ENCODE data around the gene LIPE.
A peak's percentile ranks its signal among the peaks of the same experiment; 100 is the strongest.

LIPE gene

DNA sequence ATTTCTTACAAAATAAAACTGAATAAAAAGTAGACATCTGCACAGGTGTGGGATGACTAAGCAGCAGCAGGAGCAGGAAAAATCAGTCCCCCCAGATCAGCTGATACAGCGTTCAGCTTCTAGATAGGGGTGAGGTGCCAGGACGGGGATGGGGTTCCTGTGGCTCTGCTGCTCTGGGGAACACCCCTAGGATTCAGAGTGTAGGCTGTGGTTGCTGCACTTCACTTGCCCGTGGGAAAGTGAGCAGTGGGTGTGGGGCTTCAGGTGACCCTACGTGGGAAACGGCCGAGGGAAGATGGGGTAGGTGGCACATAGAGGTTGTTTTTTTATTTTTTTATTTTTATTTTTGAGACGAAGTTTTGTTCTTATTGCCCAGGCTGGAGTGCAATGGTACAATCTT lies 18.8 kb upstream of the LIPE start:
- DNase-seq: no peak

GRCh38 chr19:42443944-42444398 lies 16.8 kb upstream of the LIPE start:
- DNase-seq: no peak

DNA sequence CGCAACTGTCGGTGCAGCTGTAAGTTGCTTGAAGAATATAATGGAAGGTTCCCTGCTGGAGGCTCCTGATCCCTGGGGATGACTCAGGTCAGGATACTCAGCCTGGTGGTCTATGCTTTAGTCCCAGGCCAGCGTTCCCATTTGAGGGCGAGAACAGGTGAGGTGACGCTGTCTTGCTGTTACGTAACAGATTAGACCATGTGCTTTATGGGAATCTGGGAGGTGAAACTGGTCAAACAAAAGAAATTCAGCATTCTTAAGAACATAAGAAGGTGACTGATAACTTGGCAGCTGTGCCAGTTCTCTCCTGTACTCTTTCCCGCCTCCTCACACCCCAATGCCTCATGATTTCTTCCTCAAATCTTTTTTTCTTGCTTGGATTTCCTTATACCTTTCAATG lies 15.6 kb upstream of the LIPE start, which contains the start of gene CXCL17:
Gene CXCL17 (minus strand): TSS at position 114 of the 400 bp plus-strand sequence. CDS start 114 bp downstream, outside the sequence.
- DNase-seq: no peak

DNA sequence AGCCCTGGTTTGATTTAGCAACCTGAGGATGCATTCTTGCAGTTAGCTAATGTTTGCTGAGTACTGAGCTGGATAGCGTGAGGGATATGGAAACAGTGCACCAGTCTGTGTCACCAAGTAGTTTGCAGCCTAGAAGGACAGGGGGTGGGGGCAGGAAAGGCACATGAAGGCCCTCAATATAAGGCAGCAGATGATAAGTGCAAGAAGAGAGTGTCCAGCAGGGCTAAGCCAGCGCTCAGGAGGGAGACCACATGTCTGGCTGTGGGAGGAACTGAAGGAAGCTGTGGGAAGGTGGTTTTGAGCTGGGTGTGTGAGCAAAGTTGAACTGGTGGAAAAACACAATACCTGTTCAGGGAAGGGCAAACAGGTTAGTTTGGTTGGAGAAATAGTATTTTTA lies 13.9 kb upstream of the LIPE start:
- no peak for DNase-seq

- peak; percentile 61 for DNase-seq
Measured at GRCh38 chr19:42440357-42441048, 13.3 kb upstream of the LIPE start.

GRCh38 chr19:42436006-42436405 lies 8.8 kb upstream of the LIPE start:
- no peak for DNase-seq

- no peak for DNase-seq
Measured at GRCh38 chr19:42435316-42435715, 8.1 kb upstream of the LIPE start.

DNA sequence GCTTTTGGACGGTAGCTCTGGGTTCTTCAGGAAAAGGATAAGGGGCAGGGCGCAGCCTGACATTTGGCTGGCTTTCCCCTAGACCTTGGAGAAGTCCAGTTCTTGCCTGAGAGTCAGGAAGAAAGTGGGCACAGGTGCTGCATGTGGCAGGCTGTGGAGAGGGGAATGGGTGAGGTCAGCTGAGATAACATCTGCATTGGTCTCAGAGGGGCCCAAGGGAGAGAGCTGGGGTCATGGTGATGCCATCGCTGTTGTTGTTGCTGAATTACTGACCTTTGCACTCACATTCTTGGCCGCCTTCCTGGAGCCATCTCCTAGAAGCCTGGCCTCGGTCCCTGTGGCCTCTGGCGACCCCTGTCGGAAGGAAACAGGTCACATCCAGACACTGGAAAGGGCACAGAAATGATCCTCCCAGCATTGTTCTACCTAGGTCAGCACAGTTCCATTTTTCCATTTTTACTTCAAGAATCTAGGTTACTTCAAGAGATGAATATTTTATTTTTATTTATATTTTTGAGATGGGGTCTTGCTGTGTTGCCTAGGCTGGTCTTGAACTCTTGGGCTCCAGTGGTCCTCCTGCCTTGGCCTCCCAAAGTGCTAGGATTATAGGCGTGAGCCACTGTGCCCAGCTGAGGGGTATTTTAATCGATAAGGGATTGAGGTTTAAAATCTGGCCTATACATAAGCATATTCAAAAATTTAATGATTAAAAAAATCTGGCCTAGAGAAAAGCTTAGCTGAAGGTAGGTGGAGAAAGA lies 6.5 kb upstream of the LIPE start:
- peak; percentile 22 for DNase-seq

- no peak for DNase-seq
Measured at GRCh38 chr19:42431486-42431885, 4.3 kb upstream of the LIPE start.

- DNase-seq: no peak
Measured at GRCh38 chr19:42428676-42429075, 1.5 kb upstream of the LIPE start.

- DNase-seq: no peak
Measured at GRCh38 chr19:42426643-42427042, 545 bp downstream of the LIPE start.

GRCh38 chr19:42424712-42425131 lies 2.5 kb downstream of the LIPE start:
- DNase-seq: no peak

GRCh38 chr19:42424345-42424707 lies 2.9 kb downstream of the LIPE start:
- DNase-seq: no peak

GRCh38 chr19:42423462-42424344 lies 3.5 kb downstream of the LIPE start:
- peak; percentile 39 for DNase-seq

GRCh38 chr19:42422901-42423461 lies 4.2 kb downstream of the LIPE start:
- DNase-seq: no peak

DNA sequence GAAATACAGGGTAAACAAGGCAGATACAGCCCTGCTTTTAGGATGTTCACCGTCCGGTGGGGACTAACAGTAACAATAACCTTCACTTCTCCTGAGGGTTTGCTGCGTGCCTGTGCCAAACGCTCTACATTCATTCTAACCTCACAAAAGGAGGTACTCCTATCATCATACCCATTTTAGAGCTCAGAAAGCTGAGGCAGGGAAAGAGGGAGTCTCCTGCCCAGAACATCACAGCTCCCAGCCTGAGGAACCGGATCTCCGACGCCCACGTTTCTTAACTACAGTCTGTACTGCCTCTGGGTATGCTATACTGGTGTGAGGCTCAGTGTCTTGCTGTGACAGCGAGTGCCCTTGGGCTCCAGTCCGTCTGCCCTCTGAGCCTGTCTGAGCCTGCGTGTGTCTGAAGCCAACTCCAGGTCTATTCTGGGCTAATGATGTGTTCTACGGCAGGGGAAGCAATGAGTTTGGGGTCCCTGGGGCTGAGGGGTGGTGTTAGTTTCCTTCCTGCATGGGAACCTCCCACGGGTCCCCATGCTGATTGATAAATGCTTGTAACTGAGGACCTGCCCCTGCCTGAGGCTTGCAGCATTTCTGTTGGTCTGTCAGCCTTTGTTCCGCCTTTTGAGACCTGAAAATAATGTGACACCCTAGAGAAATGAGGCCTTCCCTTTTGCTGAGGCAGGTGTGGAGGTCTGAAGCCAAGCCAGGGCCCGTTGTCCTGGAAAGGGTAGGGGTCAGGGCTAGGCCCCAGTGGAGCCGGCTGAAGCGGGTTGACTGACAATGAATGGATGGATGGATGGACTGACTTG lies 4.9 kb downstream of the LIPE start:
- no peak for DNase-seq

DNA sequence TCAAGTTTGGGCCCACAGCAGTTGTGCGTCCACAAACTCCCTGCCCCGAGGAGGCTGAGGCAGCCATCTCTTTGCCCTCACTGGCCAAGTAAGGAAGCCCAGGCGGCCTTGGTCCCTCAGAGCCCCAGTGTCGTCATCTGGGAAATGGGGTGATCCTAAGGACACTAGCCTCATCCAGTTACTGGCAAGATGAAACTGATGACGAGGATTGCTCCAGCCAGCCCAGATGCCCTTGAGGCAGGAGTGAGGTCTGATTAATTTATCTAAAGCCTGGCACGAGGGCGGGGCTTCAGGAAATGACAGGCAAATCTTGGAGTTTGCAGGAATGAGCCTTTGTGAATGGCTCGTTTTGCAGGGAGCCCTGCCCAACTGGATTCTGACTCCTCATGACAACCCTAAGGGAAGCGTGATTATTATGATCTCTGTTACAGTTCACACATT lies 5.6 kb downstream of the LIPE start:
- DNase-seq: peak; percentile 84

GRCh38 chr19:42421101-42421500 lies 6.1 kb downstream of the LIPE start:
- no peak for DNase-seq

- DNase-seq: peak; percentile 45
Measured at GRCh38 chr19:42420055-42420544, 7.1 kb downstream of the LIPE start.

DNA sequence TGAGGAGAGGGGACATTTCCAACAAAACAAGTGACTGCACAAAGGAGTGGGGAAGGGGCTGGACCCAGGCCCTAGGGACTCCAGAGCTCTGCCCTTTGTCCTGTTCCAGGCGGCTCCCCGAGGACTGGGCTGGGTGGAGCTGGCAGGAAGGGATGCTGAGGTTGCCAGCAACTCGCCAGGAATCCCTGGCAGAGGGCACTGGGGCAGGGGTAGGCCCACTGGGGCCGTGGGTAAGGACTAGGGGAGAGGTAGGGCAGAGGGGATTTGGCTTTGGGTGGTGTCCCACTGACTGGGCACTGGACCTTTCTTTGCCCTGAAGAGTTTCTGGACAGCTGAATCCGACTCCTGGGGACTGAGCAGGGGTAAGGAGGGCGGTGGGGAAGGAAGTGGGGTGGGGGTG lies 7.9 kb downstream of the LIPE start:
- no peak for DNase-seq

- DNase-seq: no peak
Measured at GRCh38 chr19:42412661-42413076, 14.5 kb downstream of the LIPE start.

DNA sequence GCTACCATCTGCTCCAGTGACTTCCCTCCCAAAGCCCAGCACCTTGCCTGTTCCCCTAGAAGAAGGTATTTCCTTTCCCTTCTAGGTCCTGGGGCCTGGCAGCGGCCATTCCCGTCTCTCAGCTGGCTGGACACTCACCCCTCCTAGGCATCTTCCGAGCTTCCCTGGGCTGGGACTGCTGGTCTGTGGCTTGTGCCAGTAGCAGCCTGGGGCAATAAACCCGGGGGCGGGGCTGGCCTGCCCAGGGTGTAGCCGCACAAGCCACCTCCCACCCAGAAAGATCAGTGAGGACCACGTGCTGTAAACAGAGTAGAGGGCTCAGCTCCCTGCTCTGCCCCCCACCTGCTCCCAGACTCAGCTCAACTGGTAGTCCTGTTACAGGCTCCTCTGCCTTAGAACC lies 15.0 kb downstream of the LIPE start:
- peak; percentile 56 for DNase-seq
